GM12875 (cell line): Measurements from ENCODE around the gene PARD3B.

Source experiments
- H3K4me3 ChIP-seq: one replicate; pipeline ENCODE4 v1.5.1; 2011; ENCODE audit warnings: low read depth, low read length, control low read depth
- TF ChIP-seq, protein P1 (sequence below): IDR thresholded peaks from 2 replicates; pipeline ENCODE4 v1.5.1; 2011; ENCODE audit warnings: low read depth, mild to moderate bottlenecking, control low read depth, inconsistent platforms, low read length, moderate library complexity, borderline replicate concordance; ENCODE audit not compliant: insufficient read depth

The PARD3B gene

DNA sequence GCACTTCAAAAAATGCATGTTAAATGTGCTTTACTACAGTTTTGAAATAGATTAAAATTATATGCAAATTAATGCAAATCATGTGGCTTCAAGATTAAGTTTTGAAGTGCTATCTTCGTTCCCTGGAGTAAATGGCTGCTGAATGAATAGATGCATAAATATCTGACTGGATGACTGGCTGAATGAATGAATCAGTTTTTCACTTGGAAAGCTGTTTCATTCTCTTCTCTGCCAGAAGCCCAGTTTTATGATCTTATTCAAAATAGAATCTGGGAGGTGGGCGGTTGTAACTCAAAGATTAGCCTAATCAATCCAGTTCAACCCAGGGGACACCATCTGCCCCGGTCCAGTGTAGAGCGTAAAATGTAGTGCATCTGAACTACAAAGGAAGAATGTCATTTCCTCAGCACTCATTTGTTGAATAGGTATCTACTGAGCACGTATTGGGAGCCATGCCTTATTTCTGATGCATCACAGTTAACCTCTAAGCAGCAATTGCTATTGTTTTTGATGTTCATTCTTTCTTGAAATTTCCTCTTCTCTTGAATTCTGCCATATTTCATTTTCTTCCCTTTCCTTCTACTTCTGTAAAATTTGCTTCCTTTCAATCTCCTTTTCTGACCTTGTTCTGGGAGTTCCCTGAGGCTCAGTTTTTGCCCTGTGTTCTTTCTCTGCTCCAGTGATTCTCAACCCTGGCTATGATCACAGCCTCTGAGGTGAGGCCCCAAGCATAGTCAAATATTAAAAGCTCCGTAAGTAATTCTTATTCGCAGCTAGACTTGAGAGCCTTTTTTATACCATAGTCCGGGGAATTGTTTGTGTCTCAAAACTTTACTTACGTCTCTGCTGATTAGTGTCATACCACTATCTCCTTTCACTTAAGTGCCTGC is 282.7 kb downstream of the PARD3B start:
- H3K4me3 ChIP-seq: no peak overlapping the region
- TF ChIP-seq, protein P1, sequence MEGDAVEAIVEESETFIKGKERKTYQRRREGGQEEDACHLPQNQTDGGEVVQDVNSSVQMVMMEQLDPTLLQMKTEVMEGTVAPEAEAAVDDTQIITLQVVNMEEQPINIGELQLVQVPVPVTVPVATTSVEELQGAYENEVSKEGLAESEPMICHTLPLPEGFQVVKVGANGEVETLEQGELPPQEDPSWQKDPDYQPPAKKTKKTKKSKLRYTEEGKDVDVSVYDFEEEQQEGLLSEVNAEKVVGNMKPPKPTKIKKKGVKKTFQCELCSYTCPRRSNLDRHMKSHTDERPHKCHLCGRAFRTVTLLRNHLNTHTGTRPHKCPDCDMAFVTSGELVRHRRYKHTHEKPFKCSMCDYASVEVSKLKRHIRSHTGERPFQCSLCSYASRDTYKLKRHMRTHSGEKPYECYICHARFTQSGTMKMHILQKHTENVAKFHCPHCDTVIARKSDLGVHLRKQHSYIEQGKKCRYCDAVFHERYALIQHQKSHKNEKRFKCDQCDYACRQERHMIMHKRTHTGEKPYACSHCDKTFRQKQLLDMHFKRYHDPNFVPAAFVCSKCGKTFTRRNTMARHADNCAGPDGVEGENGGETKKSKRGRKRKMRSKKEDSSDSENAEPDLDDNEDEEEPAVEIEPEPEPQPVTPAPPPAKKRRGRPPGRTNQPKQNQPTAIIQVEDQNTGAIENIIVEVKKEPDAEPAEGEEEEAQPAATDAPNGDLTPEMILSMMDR: no peak

GRCh38 chr2:204834716-204835384 is 289.6 kb downstream of the PARD3B start:
- TF ChIP-seq, protein P1: no peak
- H3K4me3 ChIP-seq: no peak overlapping the region

- TF ChIP-seq, protein P1: no peak
- H3K4me3 ChIP-seq: no peak overlapping the region
Observed at GRCh38 chr2:204835786-204836185, 290.5 kb downstream of the PARD3B start.

- no peak overlapping the region for H3K4me3 ChIP-seq
- TF ChIP-seq, protein P1: no peak
Observed at GRCh38 chr2:204840504-204840903, 295.2 kb downstream of the PARD3B start.

GRCh38 chr2:204842068-204842467 is 296.8 kb downstream of the PARD3B start:
- H3K4me3 ChIP-seq: no peak overlapping the region
- TF ChIP-seq, protein P1: no peak

- TF ChIP-seq, protein P1: no peak
- H3K4me3 ChIP-seq: no peak overlapping the region
Observed at GRCh38 chr2:204842661-204843485, 297.6 kb downstream of the PARD3B start.
